A172 (cell line): ENCODE results near the gene HIBCH. TPM values are rescaled to one million over a fixed set of nuclear protein-coding genes. Genes with fewer than 3 reads are reported as not detected.
"Not testable (repeated sequence)": the region's sequence is repeated elsewhere in the genome, so short reads cannot be mapped to it uniquely, and the experiment has no call there.

ENCODE experiments used
- DNase-seq: peaks from one replicate; pipeline ENCODE4 v3.0.0-alpha.2; 2015; ENCODE audit warnings: low spot score
- total RNA-seq: library from RNA; depleted of rRNA; stranded (reverse); fragments of >200 nt; shearing (Covaris generic); gene quantifications from 2 replicates; pipeline ENCODE4 v1.2.3, GENCODE V29; 2014

HIBCH gene
- total RNA-seq, 1 experiment from 2014 or later = 25.8 TPM

DNA sequence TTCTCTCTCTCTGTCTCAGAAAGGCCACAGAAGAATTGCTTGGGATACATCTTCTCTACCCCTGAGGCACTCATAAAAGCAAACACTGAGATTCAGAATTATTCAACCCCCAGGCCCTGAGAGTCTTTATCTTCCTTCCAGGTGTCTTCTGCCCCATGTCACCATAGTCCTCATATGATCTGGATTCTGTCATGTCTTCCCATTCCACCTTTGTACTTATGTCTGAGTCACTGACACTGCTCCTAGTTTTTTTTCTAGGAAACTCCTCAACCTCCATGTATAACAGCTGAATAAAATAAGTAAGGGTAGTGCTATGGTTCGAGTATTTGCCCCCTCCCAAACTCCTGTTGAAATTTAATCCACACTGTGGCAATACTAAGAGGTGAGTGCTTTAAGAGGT is 11.6 kb downstream of the HIBCH start:
- DNase-seq = no peak

- DNase-seq = no peak
These were observed 15.2 kb downstream of the HIBCH start for GRCh38 chr2:190304404-190304803.

DNA sequence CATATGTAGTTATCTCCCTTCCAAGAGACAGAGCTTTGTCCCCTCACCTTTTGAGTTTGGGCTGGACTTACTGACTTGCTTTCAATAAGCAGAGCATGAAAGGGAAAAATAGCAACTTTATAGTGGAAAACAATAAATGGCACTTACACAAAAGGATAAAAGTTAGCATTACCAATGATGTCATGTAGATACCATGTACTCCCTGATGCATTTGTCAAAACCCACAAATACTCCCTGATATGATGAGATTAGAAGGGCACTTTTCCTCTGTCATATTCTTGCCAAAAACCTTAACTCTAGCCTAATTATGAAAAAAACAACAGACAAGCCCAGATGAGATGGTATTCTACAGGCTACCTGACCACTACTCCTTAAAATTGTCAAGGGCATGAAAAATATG is 16.0 kb downstream of the HIBCH start:
- no peak for DNase-seq

DNA sequence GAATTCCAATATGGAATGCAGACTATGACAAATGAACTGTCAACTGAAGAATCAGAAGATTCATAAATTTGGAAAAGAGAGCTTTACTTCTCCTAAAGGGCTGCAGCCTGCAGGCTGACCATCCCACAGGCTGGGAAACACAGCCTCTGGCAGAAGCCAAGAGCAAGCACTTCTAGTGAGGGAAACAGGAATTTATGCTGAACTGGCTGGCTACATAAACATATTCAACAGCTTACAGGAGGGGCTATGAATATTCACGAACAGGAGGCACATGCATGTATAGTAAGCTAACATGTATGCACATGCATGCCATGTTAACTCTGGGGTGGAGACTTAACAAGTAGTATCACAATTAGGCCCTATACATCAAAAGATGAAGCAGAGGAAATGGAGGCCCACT is 17.6 kb downstream of the HIBCH start:
- no peak for DNase-seq

GRCh38 chr2:190301032-190301431 is 18.6 kb downstream of the HIBCH start:
- DNase-seq = no peak

- DNase-seq = not testable (repeated sequence)
These were observed 21.7 kb downstream of the HIBCH start for GRCh38 chr2:190297880-190298279.

- DNase-seq = no peak
These were observed 35.8 kb downstream of the HIBCH start for GRCh38 chr2:190283783-190284182.

GRCh38 chr2:190280565-190281350 is 38.9 kb downstream of the HIBCH start:
- DNase-seq = no peak

GRCh38 chr2:190279256-190280134 is 40.1 kb downstream of the HIBCH start:
- not testable (repeated sequence) for DNase-seq

GRCh38 chr2:190277234-190278112 is 42.2 kb downstream of the HIBCH start:
- DNase-seq = peak; percentile 55

- DNase-seq = no peak
These were observed 47.2 kb downstream of the HIBCH start for GRCh38 chr2:190272457-190272842.

GRCh38 chr2:190271783-190272456 is 47.7 kb downstream of the HIBCH start:
- no peak for DNase-seq

- peak; percentile 6 for DNase-seq
These were observed 49.3 kb downstream of the HIBCH start for GRCh38 chr2:190270298-190270697.

GRCh38 chr2:190269699-190270098 is 49.9 kb downstream of the HIBCH start:
- DNase-seq = not testable (repeated sequence)

- peak; percentile 80 for DNase-seq
These were observed 52.3 kb downstream of the HIBCH start for GRCh38 chr2:190267302-190267701.

GRCh38 chr2:190266314-190266713 is 53.3 kb downstream of the HIBCH start:
- DNase-seq = no peak

DNA sequence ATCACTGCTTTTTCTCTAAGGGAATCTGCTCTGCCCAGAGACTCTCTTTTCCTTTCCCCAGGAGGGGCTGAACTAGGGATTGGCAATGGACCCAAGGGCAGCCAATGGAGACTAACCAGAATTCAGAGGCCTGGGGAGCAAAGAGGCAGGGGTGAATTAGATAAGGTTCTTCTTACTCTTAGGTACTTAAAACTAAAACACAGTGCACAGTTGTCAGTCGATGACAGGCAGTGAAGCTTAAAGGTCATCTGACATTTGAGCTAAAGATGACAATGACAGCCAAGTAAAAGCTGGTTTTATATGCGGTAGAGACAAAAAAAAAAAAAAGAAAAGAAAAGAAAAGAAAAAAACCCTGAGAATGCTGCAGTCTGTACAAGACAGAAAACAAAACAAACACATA is 57.8 kb downstream of the HIBCH start:
- no peak for DNase-seq

DNA sequence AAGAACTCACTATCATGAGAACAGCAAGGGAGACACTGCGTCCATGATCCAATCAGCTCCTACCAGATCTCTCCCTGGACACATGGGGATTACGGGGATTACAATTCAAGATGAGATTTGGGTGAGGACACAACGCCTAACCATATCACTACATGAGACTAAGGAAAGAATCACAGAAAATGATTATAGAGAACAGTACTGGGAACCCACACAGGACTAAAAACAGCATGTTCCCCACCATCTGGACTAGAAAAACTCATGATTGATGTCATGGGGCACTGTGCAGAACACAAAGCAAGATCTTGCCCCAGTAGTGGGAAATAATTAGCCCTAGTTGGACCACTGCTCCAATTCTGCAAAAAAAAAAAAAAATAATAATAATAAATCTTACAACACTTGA is 63.5 kb downstream of the HIBCH start:
- DNase-seq = no peak

DNA sequence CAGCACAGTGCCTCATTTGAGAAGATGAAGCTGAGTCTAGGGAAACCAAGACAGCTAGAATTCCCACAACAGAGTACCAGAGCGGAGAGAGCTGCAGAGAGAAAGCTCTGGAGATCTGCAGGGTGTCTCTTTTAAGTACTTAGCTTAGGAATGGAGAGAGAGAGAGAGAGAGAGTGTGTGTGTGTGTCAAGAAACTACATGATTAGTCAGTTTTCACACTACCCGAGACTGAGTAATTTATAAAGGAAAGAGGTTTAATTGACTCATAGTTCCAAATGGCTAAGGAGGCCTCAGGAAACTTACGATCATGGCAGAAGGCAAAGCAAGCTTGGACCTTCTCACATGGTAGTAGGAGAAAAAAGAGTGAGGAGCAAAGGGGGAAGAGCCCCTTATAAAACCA is 64.0 kb downstream of the HIBCH start:
- DNase-seq = no peak

- DNase-seq = no peak
These were observed 65.4 kb downstream of the HIBCH start for GRCh38 chr2:190254063-190254850.

GRCh38 chr2:190250421-190250820 is 69.2 kb downstream of the HIBCH start:
- DNase-seq = no peak
